A549 (cell line): Measurements from ENCODE around the gene POC1A. TPM values are rescaled to one million over a fixed set of nuclear protein-coding genes. Genes with fewer than 3 reads are reported as not detected.

Experiments
- ATAC-seq, 2 experiments: fragments of 200-7000 bp in 1 of 2; fragments of >200 bp in 1 of 2; cut with Nextera tagmentation in 1 of 2; cut with Tn5 transposase in 1 of 2; 3 replicates each; pipeline versions ENCODE4 v1.8.0 to v1.9.1; 2018 to 2020; ENCODE audit warnings: mild to moderate bottlenecking in 1 of 2, moderate library complexity in 1 of 2
- CTCF ChIA-PET: fragments of 300-600 bp; sonication (Branson Sonifier 250); formaldehyde crosslinking; extraction: SDS; loops from one replicate; lab custom pipeline; 2021; ENCODE audit warnings: antibody characterized with exemption, inconsistent platforms; lab: Yijun Ruan, JAX
- POLR2A ChIA-PET: fragments of 350-600 bp; formaldehyde crosslinking; extraction: SDS; loops from one replicate; lab custom pipeline; 2021; ENCODE audit warnings: antibody characterized with exemption, inconsistent platforms; lab: Yijun Ruan, JAX
- DNase-seq, 2 experiments: peaks; one replicate each; pipeline versions ENCODE4 v3.0.0 to v3.0.0-alpha.2; 2011 to 2016; ENCODE audit warnings: low read depth in 1 of 2, low spot score in 1 of 2
- FAIRE-seq: peaks from 2 replicates; lab custom pipeline; 2011; peaks lifted over from hg19 to GRCh38; lab: Jason Lieb, UNC
- H3K27ac ChIP-seq, 2 experiments: fragments of >200 bp; sonication (Bioruptor Twin); formaldehyde crosslinking; 3 replicates each; pipeline ENCODE4 v1.5.1; 2016 to 2017
- H3K4me1 ChIP-seq: fragments of >200 bp; sonication (Bioruptor Twin); formaldehyde crosslinking; 3 replicates; pipeline ENCODE4 v1.6.1; 2016
- H3K4me2 ChIP-seq: fragments of >200 bp; sonication (Bioruptor Twin); formaldehyde crosslinking; 3 replicates; pipeline ENCODE4 v1.6.1; 2016
- H3K4me3 ChIP-seq: fragments of >200 bp; sonication (Bioruptor Twin); formaldehyde crosslinking; 3 replicates; pipeline ENCODE4 v1.5.1; 2016
- H3K9me3 ChIP-seq: fragments of >200 bp; sonication (Bioruptor Twin); formaldehyde crosslinking; 3 replicates; pipeline ENCODE4 v1.6.1; 2016
- ATOH8 ChIP-seq: fragments of 250-450 bp; sonication (Bioruptor Pico); IDR thresholded peaks from 2 replicates; pipeline ENCODE4 v1.5.0; 2020; ENCODE audit warnings: low read depth, mild to moderate bottlenecking, moderate library complexity
- CHD2 ChIP-seq: fragments of 150-350 bp; IDR thresholded peaks from 2 replicates; pipeline ENCODE4 v1.6.1; 2014; ENCODE audit warnings: low read length; ENCODE audit not compliant: partially characterized antibody
- CTCF ChIP-seq: fragments of >200 bp; sonication (Bioruptor Twin); formaldehyde crosslinking; IDR thresholded peaks from 3 replicates; pipeline ENCODE4 v1.5.1; 2016
- EHF ChIP-seq: fragments of 250-450 bp; sonication (Bioruptor Pico); IDR thresholded peaks from 2 replicates; pipeline ENCODE4 v1.5.0; 2020; ENCODE audit warnings: mild to moderate bottlenecking
- EP300 ChIP-seq, 2 experiments: fragments of >200 bp; sonication (Bioruptor Twin); formaldehyde crosslinking; IDR thresholded peaks; 2 replicates in 1 of 2; 3 replicates in 1 of 2; pipeline ENCODE4 v1.6.1; 2016 to 2017
- FOSB ChIP-seq: fragments of 250-450 bp; sonication (Bioruptor Pico); IDR thresholded peaks from 2 replicates; pipeline ENCODE4 v1.5.0; 2020; ENCODE audit warnings: mild to moderate bottlenecking, moderate library complexity
- HDAC2 ChIP-seq: fragments of 200-600 bp; sonication (generic); IDR thresholded peaks from 2 replicates; pipeline ENCODE4 v1.6.1; 2016
- HEYL ChIP-seq: fragments of 250-450 bp; sonication (Bioruptor Pico); IDR thresholded peaks from 2 replicates; pipeline ENCODE4 v1.8.0; 2021; ENCODE audit warnings: mild to moderate bottlenecking, moderate library complexity
- HMGXB4 ChIP-seq: fragments of 250-450 bp; sonication (Bioruptor Pico); IDR thresholded peaks from 2 replicates; pipeline ENCODE4 v1.5.0; 2021; ENCODE audit warnings: mild to moderate bottlenecking, moderate library complexity, borderline replicate concordance
- HOXB13 ChIP-seq: fragments of 250-450 bp; sonication (Bioruptor Pico); IDR thresholded peaks from 2 replicates; pipeline ENCODE4 v1.5.0; 2020; ENCODE audit warnings: low read depth, mild to moderate bottlenecking, moderate library complexity
- MAZ ChIP-seq: fragments of 150-350 bp; IDR thresholded peaks from 2 replicates; pipeline ENCODE4 v1.6.1; 2014; ENCODE audit warnings: antibody characterized with exemption, low read depth, low read length, borderline replicate concordance
- NPAS2 ChIP-seq: fragments of 250-450 bp; sonication (Bioruptor Pico); IDR thresholded peaks from 2 replicates; pipeline ENCODE4 v1.8.0; 2022; ENCODE audit warnings: mild to moderate bottlenecking, moderate library complexity, borderline replicate concordance
- NR3C1 ChIP-seq: fragments of >200 bp; sonication (Bioruptor Twin); formaldehyde crosslinking; IDR thresholded peaks from 3 replicates; pipeline ENCODE4 v1.6.1; 2017
- POLR2A ChIP-seq: IDR thresholded peaks from 2 replicates; pipeline ENCODE4 v1.6.1; 2012; ENCODE audit warnings: mild to moderate bottlenecking, low read length
- POLR2AphosphoS2 ChIP-seq: conservative IDR thresholded peaks from 2 replicates; pipeline ENCODE4 v1.6.1; 2012; ENCODE audit warnings: low read length, improper control_type of control experiment, inconsistent platforms
- RCOR1 ChIP-seq: fragments of 150-350 bp; IDR thresholded peaks from 2 replicates; pipeline ENCODE4 v1.6.1; 2014; ENCODE audit warnings: antibody characterized with exemption, low read length, low read depth
- WGBS: methylation state at CpG from one replicate; pipeline ENCODE4 v1.1.6; 2017; ENCODE audit errors: missing lambda C conversion rate; 5-methylcytosine and 5-hydroxymethylcytosine counted together
- polyA plus RNA-seq, 4 experiments: library from polyadenylated mRNA; depleted of rRNA in 3 of 4; stranded (reverse); fragments of >200 nt; fragmentation: RNase III in 1 of 4; extraction: RNeasy Plus Mini Kit Qiagen cat#74134 plus additional on column Dnase treatment in 1 of 4; gene quantifications; 2 replicates in 3 of 4; 3 replicates in 1 of 4; pipeline ENCODE4 v1.2.3, GENCODE V29; 2011 to 2017
- TF ChIP-seq, protein P1 (sequence below): fragments of 450-650 bp; IDR thresholded peaks from 2 replicates; pipeline ENCODE4 v1.6.1; 2014; ENCODE audit warnings: antibody characterized with exemption
- TF ChIP-seq, protein P2 (sequence below): fragments of >200 bp; sonication (Bioruptor Twin); formaldehyde crosslinking; IDR thresholded peaks from 3 replicates; pipeline ENCODE4 v1.6.1; 2016

Gene POC1A
- polyA plus RNA-seq, 2 of the 4 experiments (the other 2 are of a cell fraction), result 9.4 to 14.1 TPM

DNA sequence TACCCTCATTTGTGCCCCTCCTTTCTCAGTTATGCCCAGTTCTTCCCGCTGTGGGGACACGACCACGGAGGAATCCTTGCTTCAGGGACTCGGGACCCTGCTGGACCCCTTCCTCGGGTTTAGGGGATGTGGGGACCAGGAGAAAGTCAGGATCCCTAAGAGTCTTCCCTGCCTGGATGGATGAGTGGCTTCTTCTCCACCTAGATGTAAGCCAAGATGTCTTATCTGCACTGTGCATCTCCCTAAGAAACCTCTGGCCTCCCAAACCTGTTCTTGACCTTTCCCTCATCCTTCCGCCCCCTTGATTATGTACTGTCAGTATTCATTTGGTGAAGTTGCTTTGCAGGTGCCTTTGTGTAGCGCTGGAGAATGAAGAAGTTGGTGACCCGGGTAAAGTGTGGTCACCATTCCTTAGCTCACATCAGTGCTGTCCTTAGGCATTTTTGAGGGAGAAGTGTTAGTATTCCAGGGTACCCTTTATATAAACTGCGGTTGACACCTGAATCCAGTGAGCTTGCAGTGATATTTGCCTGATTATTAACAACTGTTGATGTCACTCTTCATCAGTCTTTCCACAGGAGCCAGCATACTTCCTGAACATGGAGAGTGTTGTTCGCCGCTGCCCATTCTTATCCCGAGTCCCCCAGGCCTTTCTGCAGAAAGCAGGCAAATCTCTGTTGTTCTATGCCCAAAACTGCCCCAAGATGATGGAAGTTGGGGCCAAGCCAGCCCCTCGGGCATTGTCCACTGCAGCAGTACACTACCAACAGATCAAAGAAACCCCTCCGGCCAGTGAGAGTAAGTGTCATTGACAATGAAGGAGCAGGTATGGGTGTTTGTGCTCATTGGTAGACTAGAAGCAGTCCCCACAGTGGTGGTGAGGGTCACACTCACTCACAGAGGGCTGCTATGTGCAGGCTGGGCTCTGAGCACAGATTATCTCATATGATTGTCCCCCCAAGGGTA, 44.7 kb upstream of the POC1A start:
- FAIRE-seq, result no peak
- TF ChIP-seq EP300 (IDR thresholded peaks at IDR 0.05), result no peak
- no peak for TF ChIP-seq ATOH8
- no peak for TF ChIP-seq HDAC2
- no peak for TF ChIP-seq MAZ
- no peak for TF ChIP-seq HMGXB4 (CRISPR knock-in tag)
- TF ChIP-seq, protein P1, sequence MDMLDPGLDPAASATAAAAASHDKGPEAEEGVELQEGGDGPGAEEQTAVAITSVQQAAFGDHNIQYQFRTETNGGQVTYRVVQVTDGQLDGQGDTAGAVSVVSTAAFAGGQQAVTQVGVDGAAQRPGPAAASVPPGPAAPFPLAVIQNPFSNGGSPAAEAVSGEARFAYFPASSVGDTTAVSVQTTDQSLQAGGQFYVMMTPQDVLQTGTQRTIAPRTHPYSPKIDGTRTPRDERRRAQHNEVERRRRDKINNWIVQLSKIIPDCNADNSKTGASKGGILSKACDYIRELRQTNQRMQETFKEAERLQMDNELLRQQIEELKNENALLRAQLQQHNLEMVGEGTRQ, result no peak
- no peak for TF ChIP-seq CHD2
- TF ChIP-seq FOSB (CRISPR knock-in tag), result no peak
- TF ChIP-seq EHF (CRISPR knock-in tag), result no peak
- TF ChIP-seq RCOR1, result no peak
- no peak for TF ChIP-seq HEYL (CRISPR knock-in tag)
- no peak for TF ChIP-seq HOXB13 (CRISPR knock-in tag)
- TF ChIP-seq NPAS2 (CRISPR knock-in tag), result no peak
- no peak for TF ChIP-seq CTCF
- TF ChIP-seq POLR2AphosphoS2, result no peak
- TF ChIP-seq, protein P2, sequence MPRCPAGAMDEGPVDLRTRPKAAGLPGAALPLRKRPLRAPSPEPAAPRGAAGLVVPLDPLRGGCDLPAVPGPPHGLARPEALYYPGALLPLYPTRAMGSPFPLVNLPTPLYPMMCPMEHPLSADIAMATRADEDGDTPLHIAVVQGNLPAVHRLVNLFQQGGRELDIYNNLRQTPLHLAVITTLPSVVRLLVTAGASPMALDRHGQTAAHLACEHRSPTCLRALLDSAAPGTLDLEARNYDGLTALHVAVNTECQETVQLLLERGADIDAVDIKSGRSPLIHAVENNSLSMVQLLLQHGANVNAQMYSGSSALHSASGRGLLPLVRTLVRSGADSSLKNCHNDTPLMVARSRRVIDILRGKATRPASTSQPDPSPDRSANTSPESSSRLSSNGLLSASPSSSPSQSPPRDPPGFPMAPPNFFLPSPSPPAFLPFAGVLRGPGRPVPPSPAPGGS, result no peak
- TF ChIP-seq NR3C1, result no peak
- no peak for TF ChIP-seq POLR2A
- TF ChIP-seq, all 56 proteins: peak for 0
- peak overlapping the region; percentile 68 for H3K4me3 ChIP-seq
- H3K9me3 ChIP-seq, result no peaks in the 10 kb centered on the region
- H3K4me1 ChIP-seq, result peaks cover 22% of the 10 kb centered on the region
- ATAC-seq, result peak in 1 of 2 experiments; percentile 9; a peak in 3 of 6 replicates
- no peak for DNase-seq
- 70% methylated on average over 10 of the region's 14 CpGs for WGBS
- peak overlapping the region; percentile 93 to 96 for H3K27ac ChIP-seq
- peak overlapping the region; percentile 94 for H3K4me2 ChIP-seq
- ChIA-PET CTCF (no interaction called here), POLR2A (no interaction called here)
